ENCODE measurements around the gene BDH1.

The BDH1 gene

DNA sequence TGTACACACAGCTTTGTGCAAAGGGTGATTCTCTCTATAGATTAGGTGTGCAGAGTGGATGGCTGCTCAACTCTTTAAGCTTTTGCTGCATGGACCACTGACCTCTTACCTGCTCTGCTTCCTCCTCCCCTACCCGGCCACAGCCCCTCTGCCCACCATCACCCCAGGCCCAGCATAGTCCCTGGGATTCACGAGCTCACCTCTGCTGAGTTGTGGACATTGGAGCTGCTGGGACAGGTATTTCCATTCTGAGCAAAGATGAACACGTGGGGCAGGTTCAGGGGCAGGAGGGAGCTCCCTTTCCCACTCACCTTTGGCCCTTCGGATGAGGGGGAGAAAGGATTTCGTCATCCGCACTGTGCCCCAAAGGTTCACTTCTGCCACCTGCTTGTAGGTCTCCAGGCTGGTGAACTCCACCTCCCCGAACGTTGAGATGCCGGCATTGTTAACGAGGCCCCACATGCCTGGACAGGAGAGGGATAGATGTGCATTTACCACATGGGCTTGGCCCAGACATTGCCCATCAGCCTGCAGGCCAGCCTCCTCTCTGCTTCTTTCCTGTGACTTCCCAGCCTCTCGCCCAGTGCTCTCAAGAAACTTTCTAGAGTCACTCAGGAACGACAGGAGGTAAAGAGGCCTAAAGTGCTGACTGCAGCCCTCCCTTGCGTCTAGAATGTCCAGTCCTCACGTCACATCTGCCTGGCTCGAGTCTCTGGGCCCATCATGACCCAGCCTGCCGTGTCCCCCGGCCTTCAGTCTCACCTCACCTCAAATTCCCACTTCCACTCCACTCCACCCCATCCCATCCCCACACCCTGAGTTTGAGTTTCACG is 41.6 kb downstream of the BDH1 start:
- Histone ChIP-seq H2AK5ac (ENCODE audit: low read depth, low read length) (no peak overlapping the region), H2AFZ (ENCODE audit: low read length) (no peak overlapping the region), H3K36me3 (replicated peaks in 1 of 2; ENCODE audit: control insufficient read depth in 2 of 2, insufficient read depth in 2 of 2, low read length in 2 of 2) (no peaks in the 10 kb centered on the region), H3K4me3 (ENCODE audit: low read length in 2 of 2) (no peak overlapping the region), H3K23ac (ENCODE audit: low read depth, low read length, poor library complexity) (no peak overlapping the region), H3K27ac (replicated peaks; ENCODE audit: low read length) (no peak overlapping the region), H2BK15ac (ENCODE audit: low read length) (no peak overlapping the region), H3K79me1 (ENCODE audit: low read depth, low read length) (no peaks in the 10 kb centered on the region), H3K18ac (ENCODE audit: low read length) (no peak overlapping the region), H3K9ac (ENCODE audit: low read depth, low read length, poor library complexity) (peak overlapping the region; percentile 24), H2BK5ac (ENCODE audit: low read length) (no peak overlapping the region), H3K27me3 (ENCODE audit: control insufficient read depth in 3 of 3, insufficient read depth in 3 of 3, low read depth in 1 of 3, low read length in 3 of 3) (no peaks in the 10 kb centered on the region), H3K14ac (ENCODE audit: low read length) (no peak overlapping the region), H3K9me3 (replicated peaks in 1 of 2; ENCODE audit: control insufficient read depth in 2 of 2, insufficient read depth in 1 of 2, low read depth in 1 of 2, low read length in 2 of 2) (no peaks in the 10 kb centered on the region), H2BK120ac (ENCODE audit: low read depth, low read length) (no peak overlapping the region), H3K4me2 (ENCODE audit: insufficient read depth, low read length, poor library complexity, severe bottlenecking) (no peak overlapping the region), H2BK12ac (ENCODE audit: low read length) (no peak overlapping the region), H4K91ac (ENCODE audit: low read depth, low read length, poor library complexity) (no peak overlapping the region), H3K4me1 (ENCODE audit: control insufficient read depth in 2 of 2, insufficient read depth in 1 of 2, low read depth in 1 of 2, low read length in 2 of 2) (peaks cover 4 to 5% of the 10 kb centered on the region in 2 donors), H4K8ac (ENCODE audit: low read depth, low read length) (no peak overlapping the region), H3K4ac (ENCODE audit: low read length) (no peak overlapping the region)
- DNase-seq (ENCODE audit: low spot score) = no peak
- WGBS, 2 donors (ENCODE audit: extremely low coverage in 2 of 2, insufficient read length in 2 of 2, insufficient replicate concordance in 1 of 2) = no CpG with 5 or more reads among the region's 18 CpGs

DNA sequence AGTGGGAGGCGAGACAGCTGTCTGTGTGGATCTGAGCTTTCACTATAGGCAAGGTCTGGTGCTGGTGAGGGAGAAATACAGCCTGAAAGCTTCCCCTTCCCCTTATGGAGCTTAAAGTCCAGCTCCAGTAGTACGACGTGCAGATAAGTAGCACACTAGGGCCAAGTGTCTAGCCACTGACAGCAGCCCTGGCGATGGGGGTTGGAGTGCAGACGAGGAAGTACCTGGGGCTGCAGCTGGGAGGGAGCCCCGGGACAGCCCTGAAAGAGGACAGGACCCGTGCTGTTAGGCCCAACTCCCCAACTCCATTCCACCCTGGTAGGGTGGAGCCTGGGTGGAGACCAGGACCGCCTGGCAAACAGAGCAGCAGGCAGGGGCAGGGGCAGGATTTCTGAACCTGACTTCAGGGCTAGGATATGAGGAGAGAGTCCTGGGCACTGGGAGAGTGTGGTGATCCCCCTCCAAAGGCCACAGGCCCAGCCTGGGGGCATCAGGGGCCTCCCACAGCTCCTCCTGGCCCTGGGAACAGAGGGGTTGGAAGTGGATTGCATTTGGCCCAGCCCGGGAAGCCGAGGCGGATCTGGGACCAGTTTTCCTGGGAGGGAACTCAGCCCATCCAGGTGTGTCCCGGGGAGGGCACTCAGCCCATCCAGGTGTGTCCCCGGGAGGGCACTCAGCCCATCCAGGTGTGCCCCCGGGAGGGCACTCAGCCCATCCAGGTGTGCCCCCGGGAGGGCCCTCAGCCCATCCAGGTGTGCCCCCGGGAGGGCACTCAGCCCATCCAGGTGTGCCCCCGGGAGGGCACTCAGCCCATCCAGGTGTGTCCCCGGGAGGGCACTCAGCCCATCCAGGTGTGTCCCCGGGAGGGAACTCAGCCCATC is 42.8 kb downstream of the BDH1 start:
- Histone ChIP-seq H2AFZ (ENCODE audit: low read length) (no peak overlapping the region), H2BK15ac (ENCODE audit: low read length) (no peak overlapping the region), H3K23ac (ENCODE audit: low read depth, low read length, poor library complexity) (no peak overlapping the region), H4K8ac (ENCODE audit: low read depth, low read length) (no peak overlapping the region), H3K4me3 (ENCODE audit: low read length in 2 of 2) (peak overlapping the region in 1 of 2 donors; percentile 33), H3K4me1 (ENCODE audit: control insufficient read depth in 2 of 2, insufficient read depth in 1 of 2, low read depth in 1 of 2, low read length in 2 of 2) (peaks cover 8 to 9% of the 10 kb centered on the region in 2 donors), H2AK5ac (ENCODE audit: low read depth, low read length) (no peak overlapping the region), H3K9ac (ENCODE audit: low read depth, low read length, poor library complexity) (no peak overlapping the region), H3K14ac (ENCODE audit: low read length) (no peak overlapping the region), H2BK12ac (ENCODE audit: low read length) (no peak overlapping the region), H3K4ac (ENCODE audit: low read length) (no peak overlapping the region), H3K18ac (ENCODE audit: low read length) (no peak overlapping the region), H3K79me1 (ENCODE audit: low read depth, low read length) (no peaks in the 10 kb centered on the region), H3K36me3 (replicated peaks in 1 of 2; ENCODE audit: control insufficient read depth in 2 of 2, insufficient read depth in 2 of 2, low read length in 2 of 2) (no peaks in the 10 kb centered on the region), H3K27me3 (ENCODE audit: control insufficient read depth in 3 of 3, insufficient read depth in 3 of 3, low read depth in 1 of 3, low read length in 3 of 3) (no peaks in the 10 kb centered on the region), H3K27ac (replicated peaks; ENCODE audit: low read length) (no peak overlapping the region), H4K91ac (ENCODE audit: low read depth, low read length, poor library complexity) (no peak overlapping the region), H3K4me2 (ENCODE audit: insufficient read depth, low read length, poor library complexity, severe bottlenecking) (no peak overlapping the region), H3K9me3 (replicated peaks in 1 of 2; ENCODE audit: control insufficient read depth in 2 of 2, insufficient read depth in 1 of 2, low read depth in 1 of 2, low read length in 2 of 2) (no peaks in the 10 kb centered on the region), H2BK120ac (ENCODE audit: low read depth, low read length) (no peak overlapping the region), H2BK5ac (ENCODE audit: low read length) (no peak overlapping the region)
- no CpG with 5 or more reads among the region's 19 CpGs for WGBS, 2 donors (ENCODE audit: extremely low coverage in 2 of 2, insufficient read length in 2 of 2, insufficient replicate concordance in 1 of 2)
- no peak for DNase-seq (ENCODE audit: low spot score)

GRCh38 chr3:197511853-197512635 is 43.7 kb downstream of the BDH1 start:
- no peak for DNase-seq (ENCODE audit: low spot score)

More at GRCh38 chr3:197511853-197512635, 43.7 kb downstream of the BDH1 start:
- WGBS, 2 donors (ENCODE audit: extremely low coverage in 2 of 2, insufficient read length in 2 of 2, insufficient replicate concordance in 1 of 2) = no CpG with 5 or more reads among the region's 33 CpGs
- no peaks in the 10 kb centered on the region for H3K9me3 ChIP-seq (replicated peaks in 1 of 2; ENCODE audit: control insufficient read depth in 2 of 2, insufficient read depth in 1 of 2, low read depth in 1 of 2, low read length in 2 of 2)
- no peak overlapping the region for H2BK5ac ChIP-seq (ENCODE audit: low read length)
- H3K4me2 ChIP-seq (ENCODE audit: insufficient read depth, low read length, poor library complexity, severe bottlenecking) = no peak overlapping the region
- no peak overlapping the region for H2AK5ac ChIP-seq (ENCODE audit: low read depth, low read length)
- peaks cover 8 to 9% of the 10 kb centered on the region in 2 donors for H3K4me1 ChIP-seq (ENCODE audit: control insufficient read depth in 2 of 2, insufficient read depth in 1 of 2, low read depth in 1 of 2, low read length in 2 of 2)
- H3K36me3 ChIP-seq (replicated peaks in 1 of 2; ENCODE audit: control insufficient read depth in 2 of 2, insufficient read depth in 2 of 2, low read length in 2 of 2) = no peaks in the 10 kb centered on the region
- H3K14ac ChIP-seq (ENCODE audit: low read length) = no peak overlapping the region
- H3K18ac ChIP-seq (ENCODE audit: low read length) = no peak overlapping the region
- no peak overlapping the region for H3K4me3 ChIP-seq (ENCODE audit: low read length in 2 of 2)
- no peak overlapping the region for H3K4ac ChIP-seq (ENCODE audit: low read length)
- H3K27me3 ChIP-seq (ENCODE audit: control insufficient read depth in 3 of 3, insufficient read depth in 3 of 3, low read depth in 1 of 3, low read length in 3 of 3) = no peaks in the 10 kb centered on the region
- no peak overlapping the region for H2BK120ac ChIP-seq (ENCODE audit: low read depth, low read length)
- no peak overlapping the region for H4K8ac ChIP-seq (ENCODE audit: low read depth, low read length)
- H2BK15ac ChIP-seq (ENCODE audit: low read length) = no peak overlapping the region
- H3K79me1 ChIP-seq (ENCODE audit: low read depth, low read length) = no peaks in the 10 kb centered on the region
- peak overlapping the region; percentile 38 for H3K9ac ChIP-seq (ENCODE audit: low read depth, low read length, poor library complexity)
- no peak overlapping the region for H3K27ac ChIP-seq (replicated peaks; ENCODE audit: low read length)
- no peak overlapping the region for H4K91ac ChIP-seq (ENCODE audit: low read depth, low read length, poor library complexity)
- no peak overlapping the region for H2BK12ac ChIP-seq (ENCODE audit: low read length)
- no peak overlapping the region for H2AFZ ChIP-seq (ENCODE audit: low read length)
- peak overlapping the region; percentile 66 for H3K23ac ChIP-seq (ENCODE audit: low read depth, low read length, poor library complexity)

Data from neuronal stem cell (in vitro differentiated cells).